Caco-2 (cell line): ENCODE results near the gene ZFP36L2. TPM values are rescaled to one million over a fixed set of nuclear protein-coding genes. Genes with fewer than 3 reads are reported as not detected.
A peak's percentile ranks its signal among the peaks of the same experiment; 100 is the strongest.

Experiments used
- BruUV-seq: library from RNA; stranded (reverse); fragments of 400-500 nt; replicated peaks from 2 replicates; lab custom pipeline; 2021; lab: Mats Ljungman, UMichigan
- CTCF ChIA-PET: fragments of 300-600 bp; sonication (Branson Sonifier 250); formaldehyde crosslinking; loops from one replicate; lab custom pipeline; 2022; ENCODE audit warnings: antibody characterized with exemption; lab: Charles Lee
- POLR2A ChIA-PET: fragments of 300-600 bp; sonication (Branson Sonifier 250); formaldehyde crosslinking; loops from one replicate; lab custom pipeline; 2022; ENCODE audit warnings: antibody characterized with exemption; lab: Charles Lee
- DNase-seq, 2 experiments: peaks; one replicate each; pipeline versions ENCODE4 v3.0.0 to v3.0.0-alpha.2; 2020 to 2022
- H3K27me3 ChIP-seq: replicated peaks from 2 replicates; pipeline ENCODE4 v1.6.0; 2011; ENCODE audit warnings: low read length; ENCODE audit not compliant: control insufficient read depth, insufficient read depth
- H3K36me3 ChIP-seq: 2 replicates; pipeline ENCODE4 v1.5.1; 2011; ENCODE audit warnings: low read length; ENCODE audit not compliant: control insufficient read depth, insufficient read depth
- H3K4me1 ChIP-seq: fragments of 250-450 bp; sonication (Bioruptor Pico); 2 replicates; pipeline ENCODE4 v1.5.1; 2020; ENCODE audit warnings: mild to moderate bottlenecking
- H3K4me3 ChIP-seq: 2 replicates; pipeline ENCODE4 v1.5.1; 2011; ENCODE audit warnings: low read depth, mild to moderate bottlenecking, control low read depth, low read length
- H3K9me3 ChIP-seq: fragments of 250-450 bp; sonication (Bioruptor Pico); 2 replicates; pipeline ENCODE4 v1.5.1; 2020; ENCODE audit warnings: mild to moderate bottlenecking, moderate library complexity
- H3K27ac Mint-ChIP-seq: one replicate; pipeline ENCODE4 v1.8.0; 2022; ENCODE audit warnings: mixed read lengths; ENCODE audit not compliant: unreplicated experiment
- H3K27me3 Mint-ChIP-seq: one replicate; pipeline ENCODE4 v1.8.0; 2022; ENCODE audit warnings: mixed read lengths; ENCODE audit not compliant: insufficient read depth, unreplicated experiment
- H3K36me3 Mint-ChIP-seq: one replicate; pipeline ENCODE4 v1.8.0; 2022; ENCODE audit warnings: mild to moderate bottlenecking, mixed read lengths; ENCODE audit not compliant: insufficient read depth, unreplicated experiment
- H3K4me1 Mint-ChIP-seq: one replicate; pipeline ENCODE4 v1.8.0; 2022; ENCODE audit warnings: low read depth, mixed read lengths; ENCODE audit not compliant: unreplicated experiment
- H3K4me3 Mint-ChIP-seq: one replicate; pipeline ENCODE4 v1.8.0; 2022; ENCODE audit warnings: mild to moderate bottlenecking, moderate library complexity, mixed read lengths; ENCODE audit not compliant: unreplicated experiment
- H3K9me3 Mint-ChIP-seq: one replicate; pipeline ENCODE4 v1.8.0; 2022; ENCODE audit warnings: mixed read lengths; ENCODE audit not compliant: unreplicated experiment
- CTCF ChIP-seq, 2 experiments: fragments of 200-600 bp in 1 of 2; IDR thresholded peaks; 1 replicate in 1 of 2; 2 replicates in 1 of 2; pipeline versions ENCODE4 v1.5.1 to v1.8.0; 2011 to 2022; ENCODE audit warnings: antibody characterized with exemption in 1 of 2, control low read depth in 1 of 2, inconsistent platforms in 1 of 2, low read depth in 1 of 2, low read length in 1 of 2, mild to moderate bottlenecking in 1 of 2, moderate library complexity in 1 of 2; ENCODE audit not compliant: insufficient read depth in 1 of 2, severe bottlenecking in 1 of 2, unreplicated experiment in 1 of 2
- intact Hi-C: fragments of 100-400 bp; cut with micrococcal nuclease; formaldehyde crosslinking; loops from one replicate; pipeline ENCODE4 v1.10.0; 2022; ENCODE audit not compliant: unreplicated experiment
- total RNA-seq: library from RNA; stranded (reverse); gene quantifications from 2 replicates; pipeline ENCODE4 v1.2.3, GENCODE V29; 2022

ZFP36L2 gene
- total RNA-seq, 1 experiment from 2014 or later = 225 TPM

- DNase-seq = peak; percentile 61 to 62
- intact Hi-C loops = loop anchor here (5.0 kb wide), 2 partner anchors 198 to 412 kb away; no protein-coding TSS in a partner anchor
- Histone ChIP-seq H3K4me3 (peak overlapping the region; percentile 98), H3K4me1 (peaks cover 38% of the 10 kb centered on the region), H3K27me3 (no peaks in the 10 kb centered on the region), H3K36me3 (peaks cover 21% of the 10 kb centered on the region), H3K9me3 (no peaks in the 10 kb centered on the region)
- Mint-ChIP-seq H3K4me3 (peak overlapping the region; percentile 70), H3K9me3 (no peaks in the 10 kb centered on the region), H3K36me3 (peaks cover 87% of the 10 kb centered on the region), H3K27ac (peak overlapping the region; percentile 85), H3K27me3 (no peaks in the 10 kb centered on the region), H3K4me1 (peaks cover 22% of the 10 kb centered on the region)
- POLR2A ChIA-PET = interaction anchor here (0.7 to 1.9 kb wide), 4 partner anchors 30 to 250 kb away, joined by 3 to 11 read pairs (median 4); no protein-coding TSS in a partner anchor
- CTCF ChIA-PET = interaction anchor here (0.6 to 0.7 kb wide), 2 partner anchors 240 to 247 kb away, joined by 3 read pairs; no protein-coding TSS in a partner anchor
- no TSS peak for BruUV-seq
- no peak for TF ChIP-seq CTCF (IDR thresholded peaks at IDR 0.05; ENCODE audit: insufficient read depth in 1 of 2, low read depth in 1 of 2, low read length in 1 of 2, severe bottlenecking in 1 of 2, unreplicated experiment in 1 of 2)
Observed at GRCh38 chr2:43224571-43225092, 1.8 kb downstream of the ZFP36L2 start.

- Histone ChIP-seq H3K9me3 (no peaks in the 10 kb centered on the region), H3K4me1 (peaks cover 38% of the 10 kb centered on the region), H3K36me3 (peaks cover 21% of the 10 kb centered on the region), H3K4me3 (peak overlapping the region; percentile 98), H3K27me3 (no peaks in the 10 kb centered on the region)
- peaks cover 88% of the 10 kb centered on the region for H3K36me3 Mint-ChIP-seq
- H3K27me3 Mint-ChIP-seq = no peaks in the 10 kb centered on the region
- H3K4me1 Mint-ChIP-seq = peaks cover 22% of the 10 kb centered on the region
- peak overlapping the region; percentile 85 for H3K27ac Mint-ChIP-seq
- CTCF ChIA-PET = interaction anchor here (0.6 kb wide), 1 partner anchor 241 kb away, joined by 3 read pairs; no protein-coding TSS in a partner anchor
- POLR2A ChIA-PET = interaction anchor here (0.7 to 1.9 kb wide), 3 partner anchors 62 to 249 kb away, joined by 4 to 21 read pairs (median 11); no protein-coding TSS in a partner anchor
- BruUV-seq = no TSS peak
- peak overlapping the region; percentile 70 for H3K4me3 Mint-ChIP-seq
- peak; percentile 87 to 88 for DNase-seq
- TF ChIP-seq CTCF (IDR thresholded peaks at IDR 0.05; ENCODE audit: insufficient read depth in 1 of 2, low read depth in 1 of 2, low read length in 1 of 2, severe bottlenecking in 1 of 2, unreplicated experiment in 1 of 2) = peak in 1 of 2 experiments; percentile 61
- no peaks in the 10 kb centered on the region for H3K9me3 Mint-ChIP-seq
- intact Hi-C loops = no loop called here
Observed at GRCh38 chr2:43224131-43224570, 2.3 kb downstream of the ZFP36L2 start.

DNA sequence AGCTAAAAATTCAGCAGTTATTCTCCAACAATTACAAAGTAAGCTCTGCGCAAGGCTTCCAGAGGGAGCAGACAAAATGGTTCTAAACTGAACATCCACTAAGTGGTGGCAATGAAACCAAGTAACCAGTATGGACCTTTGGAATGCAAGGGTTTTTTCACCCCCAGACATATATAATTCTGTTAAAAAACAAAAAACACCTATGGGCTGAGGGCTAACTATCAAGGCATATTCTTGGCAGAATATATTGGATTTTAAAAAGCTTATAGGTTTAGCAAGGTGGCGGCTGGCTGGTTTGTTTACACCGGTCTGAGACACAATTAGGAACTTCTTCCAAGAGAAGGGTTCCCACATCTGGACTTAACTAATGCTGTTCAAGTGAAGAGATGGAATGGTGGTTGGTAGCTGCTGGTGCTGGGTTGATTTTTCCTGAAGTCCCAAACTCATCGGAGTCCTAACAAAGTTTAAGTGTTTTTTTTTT, 2.8 kb downstream of the ZFP36L2 start:
- Mint-ChIP-seq H3K36me3 (peaks cover 94% of the 10 kb centered on the region), H3K9me3 (no peaks in the 10 kb centered on the region), H3K4me3 (peak overlapping the region; percentile 70), H3K27ac (peak overlapping the region; percentile 85), H3K27me3 (no peaks in the 10 kb centered on the region), H3K4me1 (peaks cover 28% of the 10 kb centered on the region)
- CTCF ChIA-PET = interaction anchor here (0.6 kb wide), 2 partner anchors 200 to 220 kb away, joined by 3 read pairs; no protein-coding TSS in a partner anchor
- H3K4me3 ChIP-seq = peak overlapping the region; percentile 98
- H3K36me3 ChIP-seq = peaks cover 21% of the 10 kb centered on the region
- no TSS peak for BruUV-seq
- no peak for DNase-seq
- TF ChIP-seq CTCF (IDR thresholded peaks at IDR 0.05; ENCODE audit: insufficient read depth in 1 of 2, low read depth in 1 of 2, low read length in 1 of 2, severe bottlenecking in 1 of 2, unreplicated experiment in 1 of 2) = no peak
- H3K9me3 ChIP-seq = no peaks in the 10 kb centered on the region
- intact Hi-C loops = no loop called here
- peaks cover 38% of the 10 kb centered on the region for H3K4me1 ChIP-seq
- POLR2A ChIA-PET = interaction anchor here (0.7 to 1.3 kb wide), 2 partner anchors 127 to 249 kb away, joined by 4 to 21 read pairs; no protein-coding TSS in a partner anchor
- H3K27me3 ChIP-seq = no peaks in the 10 kb centered on the region
